Activated T-helper 17 cell treated with anti-CD3 and anti-CD28 coated beads, Interleukin-2, amount 50 U/mL, for 72 hours (primary cell): ENCODE measurements around the gene CEP128. TPM values are rescaled to one million over a fixed set of nuclear protein-coding genes. Genes with fewer than 3 reads are reported as not detected.

ENCODE experiments used
- ATAC-seq: fragments of 150-1000 bp; cut with Tn5 transposase; replicated peaks from 2 replicates; pipeline ENCODE4 v1.10.0; 2021; ENCODE audit warnings: mild to moderate bottlenecking, moderate library complexity
- H3K27ac Mint-ChIP-seq: one replicate; pipeline ENCODE4 v1.8.0; 2022; ENCODE audit warnings: mixed read lengths
- H3K27me3 Mint-ChIP-seq: one replicate; pipeline ENCODE4 v1.8.0; 2022; ENCODE audit warnings: mixed read lengths
- H3K36me3 Mint-ChIP-seq: one replicate; pipeline ENCODE4 v1.8.0; 2022; ENCODE audit warnings: low read depth, mild to moderate bottlenecking, mixed read lengths
- H3K4me1 Mint-ChIP-seq: one replicate; pipeline ENCODE4 v1.8.0; 2022; ENCODE audit warnings: mixed read lengths
- H3K4me3 Mint-ChIP-seq: one replicate; pipeline ENCODE4 v1.8.0; 2022; ENCODE audit warnings: mild to moderate bottlenecking, mixed read lengths
- H3K9me3 Mint-ChIP-seq: one replicate; pipeline ENCODE4 v1.8.0; 2022; ENCODE audit warnings: mixed read lengths
- total RNA-seq, 2 donors: library from RNA; stranded (reverse); gene quantifications; one replicate each; pipeline ENCODE4 v1.2.3, GENCODE V29; 2022

Gene CEP128
- total RNA-seq, 2 donors from 2014 or later: 23.4 to 34.6 TPM

DNA sequence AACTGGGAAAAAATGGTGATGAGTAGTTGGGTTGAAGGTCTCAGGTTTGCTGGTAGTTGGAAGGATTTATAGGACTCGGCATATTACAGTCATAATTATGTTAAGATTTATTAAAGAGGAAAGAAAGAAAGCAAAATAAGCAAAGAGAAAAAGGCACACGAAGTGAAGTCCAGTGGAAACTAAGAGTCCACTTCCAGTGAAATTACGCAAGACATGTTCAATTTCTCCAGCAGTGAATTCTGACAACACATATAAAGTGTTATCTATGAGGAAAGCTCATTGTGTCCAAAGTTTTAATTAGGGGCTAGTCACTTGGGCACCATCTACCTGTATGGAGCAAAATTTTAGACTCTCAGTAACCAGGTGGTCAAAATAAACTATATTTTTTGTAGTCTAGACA is 143.3 kb downstream of the CEP128 start:
- H3K9me3 Mint-ChIP-seq: peaks cover 15% of the 10 kb centered on the region
- no peak overlapping the region for H3K4me3 Mint-ChIP-seq
- peaks cover 18% of the 10 kb centered on the region for H3K36me3 Mint-ChIP-seq
- ATAC-seq: no peak
- no peaks in the 10 kb centered on the region for H3K27me3 Mint-ChIP-seq
- H3K4me1 Mint-ChIP-seq: no peaks in the 10 kb centered on the region
- no peak overlapping the region for H3K27ac Mint-ChIP-seq

DNA sequence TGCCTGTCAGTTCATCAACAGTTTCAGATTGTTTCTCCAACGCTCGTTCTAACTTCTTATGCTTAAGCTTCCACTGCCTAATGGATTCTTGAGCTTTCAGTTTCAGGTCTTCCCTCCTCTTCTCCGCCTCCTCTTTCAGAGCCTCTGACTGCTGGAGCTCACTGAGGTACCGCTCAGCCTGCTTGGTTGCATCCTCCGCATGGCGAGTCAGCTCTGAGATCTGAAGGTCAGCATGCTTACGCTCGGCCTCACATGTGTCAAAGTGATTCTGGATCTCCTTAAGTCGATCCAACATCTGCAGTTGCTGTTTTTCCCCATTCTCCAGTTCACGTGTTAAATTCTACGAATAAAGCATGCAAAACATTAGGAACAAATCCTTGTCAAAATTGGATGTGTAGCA is 148.8 kb downstream of the CEP128 start:
- ATAC-seq: no peak
- Mint-ChIP-seq H3K27ac (no peak overlapping the region), H3K4me1 (no peaks in the 10 kb centered on the region), H3K27me3 (no peaks in the 10 kb centered on the region), H3K9me3 (no peaks in the 10 kb centered on the region), H3K36me3 (peaks cover 17% of the 10 kb centered on the region), H3K4me3 (no peak overlapping the region)

DNA sequence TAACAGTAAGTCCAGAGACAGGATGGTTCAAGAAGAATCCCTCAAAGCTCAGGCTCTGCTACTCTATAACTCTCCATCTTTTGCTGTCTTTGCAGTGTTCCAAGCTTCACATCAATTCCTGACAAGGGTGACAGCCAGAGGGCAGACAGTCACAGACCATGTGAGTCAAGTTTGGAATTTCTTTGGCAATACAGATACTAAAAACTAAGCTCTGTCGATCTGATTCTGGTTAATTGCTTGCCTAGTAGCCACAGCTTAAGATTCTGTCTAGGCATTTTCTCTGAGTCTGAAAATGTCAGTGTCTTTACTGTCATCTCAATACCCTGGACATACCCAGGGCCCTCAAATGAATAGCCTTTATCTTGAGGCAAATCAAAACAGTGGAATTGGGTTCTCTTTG is 153.7 kb downstream of the CEP128 start:
- no peaks in the 10 kb centered on the region for H3K9me3 Mint-ChIP-seq
- no peak overlapping the region for H3K27ac Mint-ChIP-seq
- H3K36me3 Mint-ChIP-seq: peaks cover 23% of the 10 kb centered on the region
- no peak for ATAC-seq
- H3K4me1 Mint-ChIP-seq: no peaks in the 10 kb centered on the region
- no peaks in the 10 kb centered on the region for H3K27me3 Mint-ChIP-seq
- H3K4me3 Mint-ChIP-seq: no peak overlapping the region

DNA sequence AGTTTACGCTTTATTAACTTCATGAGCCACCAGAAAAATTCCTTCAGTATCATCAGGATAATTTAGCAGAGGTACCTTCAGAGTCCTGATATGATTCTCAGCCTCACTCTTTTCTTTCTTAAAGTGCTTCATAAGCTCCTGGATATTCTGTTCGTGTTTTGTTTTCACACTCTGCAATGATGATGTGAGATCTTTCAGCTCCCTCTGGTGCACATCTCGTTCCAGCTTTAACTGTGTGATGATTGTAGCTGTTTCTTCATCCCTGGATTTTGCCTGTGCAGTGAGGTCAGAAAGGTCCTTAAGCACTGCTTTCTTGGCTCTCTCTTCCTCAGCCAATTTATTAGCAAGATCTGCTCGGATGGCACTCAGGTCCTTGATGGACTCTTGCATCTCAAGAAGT is 156.7 kb downstream of the CEP128 start:
- ATAC-seq: no peak
- Mint-ChIP-seq H3K27ac (no peak overlapping the region), H3K4me1 (no peaks in the 10 kb centered on the region), H3K4me3 (no peak overlapping the region), H3K9me3 (no peaks in the 10 kb centered on the region), H3K36me3 (peaks cover 9% of the 10 kb centered on the region), H3K27me3 (no peaks in the 10 kb centered on the region)

DNA sequence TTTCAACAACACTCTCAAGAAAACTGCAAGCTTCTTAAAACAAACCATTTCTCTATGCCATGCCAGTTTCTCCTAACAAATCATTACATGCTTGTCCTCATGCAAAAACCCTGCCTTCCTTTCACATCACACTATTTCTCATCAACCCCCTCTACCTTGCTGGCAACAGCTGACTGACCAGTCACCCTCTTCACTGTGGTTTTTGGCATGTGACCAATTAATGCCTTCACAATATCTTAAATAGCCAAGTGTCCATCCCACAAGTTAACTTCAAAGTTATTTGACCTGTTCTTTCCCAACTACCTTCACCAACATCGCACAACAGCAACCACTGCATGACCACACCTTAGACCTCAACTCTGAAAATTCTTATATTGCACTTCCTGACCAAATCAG is 159.6 kb downstream of the CEP128 start:
- H3K9me3 Mint-ChIP-seq: no peaks in the 10 kb centered on the region
- no peak overlapping the region for H3K4me3 Mint-ChIP-seq
- no peaks in the 10 kb centered on the region for H3K4me1 Mint-ChIP-seq
- no peak for ATAC-seq
- H3K27me3 Mint-ChIP-seq: no peaks in the 10 kb centered on the region
- peaks cover 14% of the 10 kb centered on the region for H3K36me3 Mint-ChIP-seq
- H3K27ac Mint-ChIP-seq: no peak overlapping the region

DNA sequence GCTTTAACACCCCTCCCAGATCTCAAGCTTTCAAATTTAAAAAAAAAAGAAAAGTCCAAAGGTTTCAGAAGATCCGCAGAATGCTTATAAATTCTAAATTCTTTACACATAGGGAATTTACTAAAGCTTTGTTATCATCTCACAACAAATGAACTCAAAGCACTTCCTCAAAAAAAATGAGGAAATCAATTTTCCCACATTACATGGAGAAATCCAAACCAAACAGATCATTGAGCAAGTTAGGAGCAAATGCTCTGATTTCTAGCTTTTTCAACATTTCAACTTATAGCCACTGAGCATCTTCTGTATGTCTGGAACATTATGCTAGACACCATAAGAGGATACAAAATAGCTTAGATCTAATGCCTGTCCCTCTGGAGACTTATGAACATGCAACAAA is 161.0 kb downstream of the CEP128 start:
- no peak overlapping the region for H3K4me3 Mint-ChIP-seq
- no peak overlapping the region for H3K27ac Mint-ChIP-seq
- no peaks in the 10 kb centered on the region for H3K9me3 Mint-ChIP-seq
- ATAC-seq: no peak
- H3K36me3 Mint-ChIP-seq: peaks cover 14% of the 10 kb centered on the region
- H3K27me3 Mint-ChIP-seq: no peaks in the 10 kb centered on the region
- no peaks in the 10 kb centered on the region for H3K4me1 Mint-ChIP-seq

DNA sequence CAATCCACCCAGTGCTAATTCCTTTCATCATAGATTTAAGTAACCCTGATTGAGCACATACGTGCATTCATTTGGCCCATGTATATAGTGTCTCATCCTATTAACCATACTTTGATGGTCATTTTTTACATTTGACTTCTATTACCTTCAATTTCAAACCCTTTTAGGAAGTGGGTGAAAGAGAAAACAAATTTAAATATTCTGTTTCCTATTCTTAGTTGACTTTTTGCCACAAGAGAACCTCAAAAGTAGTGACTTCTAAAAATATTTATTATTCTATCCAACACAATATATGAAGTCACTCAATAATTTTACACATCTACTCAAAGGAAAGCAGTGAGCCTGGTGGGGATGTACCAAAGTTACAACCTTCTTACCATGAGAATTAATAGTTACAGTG is 164.9 kb downstream of the CEP128 start:
- peaks cover 5% of the 10 kb centered on the region for H3K36me3 Mint-ChIP-seq
- no peak overlapping the region for H3K27ac Mint-ChIP-seq
- H3K27me3 Mint-ChIP-seq: no peaks in the 10 kb centered on the region
- no peaks in the 10 kb centered on the region for H3K9me3 Mint-ChIP-seq
- H3K4me3 Mint-ChIP-seq: no peak overlapping the region
- no peak for ATAC-seq
- no peaks in the 10 kb centered on the region for H3K4me1 Mint-ChIP-seq

DNA sequence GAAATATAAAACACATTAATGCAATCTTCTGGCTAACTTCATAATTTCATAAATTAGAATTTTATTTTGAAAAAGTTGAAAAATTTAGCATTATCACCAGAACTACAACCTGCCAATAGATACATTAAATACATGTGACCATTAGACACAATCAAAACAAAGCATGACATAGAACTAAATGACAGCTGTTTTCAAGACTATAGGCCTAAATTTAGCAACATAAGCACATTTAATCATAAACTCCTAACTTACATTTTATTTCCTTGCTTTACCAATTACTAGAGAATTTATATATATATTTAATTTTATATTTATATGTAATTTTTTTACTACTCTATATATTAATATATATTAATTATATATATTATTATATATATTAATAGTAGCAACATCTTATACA is 165.4 kb downstream of the CEP128 start:
- no peak for ATAC-seq
- Mint-ChIP-seq H3K4me3 (no peak overlapping the region), H3K4me1 (no peaks in the 10 kb centered on the region), H3K9me3 (no peaks in the 10 kb centered on the region), H3K36me3 (peaks cover 5% of the 10 kb centered on the region), H3K27me3 (no peaks in the 10 kb centered on the region), H3K27ac (no peak overlapping the region)

DNA sequence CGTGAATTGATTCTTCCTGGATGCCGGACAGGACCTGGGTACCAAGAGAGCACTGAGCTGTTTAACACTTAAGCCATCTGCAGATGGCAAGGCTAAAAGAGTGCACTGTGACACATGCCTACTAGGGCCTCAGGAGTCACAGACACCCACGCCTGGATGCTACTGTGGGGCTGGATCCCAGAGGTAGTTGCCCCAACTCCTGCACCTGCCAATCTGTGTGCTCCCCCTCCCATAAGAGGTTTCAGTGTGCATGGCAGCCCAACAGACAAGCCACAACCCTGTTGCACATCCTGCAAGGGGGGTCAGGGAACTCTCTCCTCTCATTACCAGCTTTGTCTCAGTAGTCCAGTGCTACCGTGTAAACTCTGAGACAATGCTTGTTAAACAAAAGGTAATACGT is 169.0 kb downstream of the CEP128 start:
- Mint-ChIP-seq H3K27ac (no peak overlapping the region), H3K36me3 (no peaks in the 10 kb centered on the region), H3K4me3 (no peak overlapping the region), H3K4me1 (no peaks in the 10 kb centered on the region), H3K27me3 (no peaks in the 10 kb centered on the region), H3K9me3 (no peaks in the 10 kb centered on the region)
- ATAC-seq: no peak

DNA sequence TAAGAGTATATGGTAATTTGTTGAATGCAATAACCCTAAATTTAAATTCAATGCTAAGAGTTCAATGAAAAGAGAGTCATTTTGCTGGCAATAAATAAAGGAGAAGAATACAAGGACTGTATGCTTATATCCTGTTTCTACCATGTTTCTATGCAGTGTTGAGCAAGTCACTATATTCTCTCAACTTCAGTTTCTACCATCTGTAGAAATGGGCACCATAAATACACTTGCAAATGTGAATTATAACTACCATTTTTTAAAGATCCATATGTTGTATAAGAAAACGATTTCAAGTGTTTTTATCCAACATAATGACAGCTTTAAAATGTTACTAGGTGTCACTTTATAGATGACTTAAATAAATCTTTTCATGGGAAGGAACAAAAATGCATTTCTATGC is 170.3 kb downstream of the CEP128 start:
- no peaks in the 10 kb centered on the region for H3K4me1 Mint-ChIP-seq
- H3K9me3 Mint-ChIP-seq: no peaks in the 10 kb centered on the region
- no peaks in the 10 kb centered on the region for H3K36me3 Mint-ChIP-seq
- no peaks in the 10 kb centered on the region for H3K27me3 Mint-ChIP-seq
- no peak for ATAC-seq
- H3K4me3 Mint-ChIP-seq: no peak overlapping the region
- H3K27ac Mint-ChIP-seq: no peak overlapping the region

DNA sequence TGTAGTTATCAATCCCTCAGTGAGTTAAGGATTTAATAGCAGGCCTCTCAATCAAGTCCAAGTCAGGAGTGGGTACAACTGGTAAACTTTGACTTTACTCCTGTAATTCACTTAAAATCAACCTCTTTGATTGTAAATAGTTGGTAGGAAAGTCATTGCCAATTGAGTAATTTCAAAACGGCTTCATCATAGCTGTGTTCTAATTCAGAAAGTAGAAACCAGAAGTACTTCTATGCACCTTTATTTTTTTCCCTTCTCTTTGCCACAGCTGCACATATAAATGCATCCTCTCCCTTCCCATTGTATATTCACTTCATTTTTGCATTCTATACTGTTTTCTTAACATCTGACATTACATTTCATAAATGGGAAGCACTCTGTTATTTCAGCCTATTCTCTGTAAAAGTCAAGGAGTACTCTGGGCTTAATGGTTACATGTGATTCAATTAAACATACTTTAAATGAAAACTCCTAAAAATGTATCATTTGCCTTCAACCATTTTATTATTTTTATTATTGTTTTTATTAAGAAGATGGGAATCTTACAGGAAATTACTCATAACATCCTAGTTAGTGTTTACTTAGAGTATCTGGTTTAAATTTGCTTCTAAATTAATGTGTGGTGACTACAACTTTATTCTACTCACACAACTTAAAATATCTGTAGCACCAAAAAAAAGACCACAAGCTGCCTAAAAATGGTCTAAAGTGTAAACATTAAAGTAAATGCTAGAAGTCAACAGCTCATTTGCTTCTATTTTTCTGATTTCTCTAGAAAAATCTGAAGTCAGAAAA is 171.2 kb downstream of the CEP128 start:
- no peak overlapping the region for H3K4me3 Mint-ChIP-seq
- no peaks in the 10 kb centered on the region for H3K27me3 Mint-ChIP-seq
- H3K36me3 Mint-ChIP-seq: no peaks in the 10 kb centered on the region
- H3K27ac Mint-ChIP-seq: no peak overlapping the region
- no peaks in the 10 kb centered on the region for H3K9me3 Mint-ChIP-seq
- no peaks in the 10 kb centered on the region for H3K4me1 Mint-ChIP-seq
- no peak for ATAC-seq

DNA sequence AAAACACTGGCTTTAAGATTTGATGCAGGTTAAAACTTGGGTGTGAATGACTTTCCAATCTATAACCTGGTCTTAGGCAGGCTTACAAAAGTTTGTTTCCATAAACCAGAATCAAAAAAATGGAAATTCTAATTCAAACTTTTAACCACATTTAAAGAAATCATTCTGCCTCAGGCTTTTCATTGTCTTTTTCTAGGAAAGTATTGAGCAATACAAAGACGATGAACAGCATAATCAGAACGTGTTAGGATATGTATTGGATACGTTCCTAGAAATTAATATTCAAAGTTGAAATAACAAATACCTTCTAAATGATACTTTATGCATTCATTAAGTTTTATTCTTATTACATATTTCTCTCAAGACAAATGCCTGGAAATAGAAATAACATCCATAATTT is 172.9 kb downstream of the CEP128 start:
- Mint-ChIP-seq H3K27me3 (no peaks in the 10 kb centered on the region), H3K4me3 (no peak overlapping the region), H3K4me1 (no peaks in the 10 kb centered on the region), H3K9me3 (no peaks in the 10 kb centered on the region), H3K36me3 (no peaks in the 10 kb centered on the region), H3K27ac (no peak overlapping the region)
- no peak for ATAC-seq

DNA sequence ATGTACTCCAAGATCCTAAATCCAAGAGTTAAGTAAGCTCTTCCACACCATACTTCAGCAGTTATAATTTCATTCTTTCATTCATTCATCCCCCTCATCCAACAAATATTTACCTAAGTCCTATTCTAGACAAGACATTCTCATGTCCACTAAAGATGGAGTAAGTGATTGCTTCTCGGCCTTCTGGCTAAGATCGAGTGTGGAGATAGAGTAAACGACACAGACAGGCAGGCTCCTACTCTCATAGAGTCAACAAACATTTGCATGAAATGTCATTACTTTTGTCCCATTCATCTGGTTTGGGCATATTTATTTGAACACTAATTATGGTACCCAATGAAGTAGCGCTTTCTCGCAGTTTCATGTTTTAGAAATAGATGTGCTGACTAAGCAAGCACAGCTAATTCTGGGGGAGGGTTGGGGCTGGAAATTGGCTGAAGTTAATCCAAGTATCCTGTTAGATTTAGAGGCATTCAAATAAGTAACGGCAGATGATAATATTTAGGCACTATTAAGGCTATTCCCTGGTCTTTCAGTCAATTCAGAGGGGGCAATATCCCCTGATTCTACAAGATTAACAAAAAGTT is 176.5 kb downstream of the CEP128 start:
- ATAC-seq: no peak
- Mint-ChIP-seq H3K27ac (no peak overlapping the region), H3K27me3 (no peaks in the 10 kb centered on the region), H3K36me3 (peaks cover 15% of the 10 kb centered on the region), H3K4me3 (no peak overlapping the region), H3K4me1 (no peaks in the 10 kb centered on the region), H3K9me3 (no peaks in the 10 kb centered on the region)

DNA sequence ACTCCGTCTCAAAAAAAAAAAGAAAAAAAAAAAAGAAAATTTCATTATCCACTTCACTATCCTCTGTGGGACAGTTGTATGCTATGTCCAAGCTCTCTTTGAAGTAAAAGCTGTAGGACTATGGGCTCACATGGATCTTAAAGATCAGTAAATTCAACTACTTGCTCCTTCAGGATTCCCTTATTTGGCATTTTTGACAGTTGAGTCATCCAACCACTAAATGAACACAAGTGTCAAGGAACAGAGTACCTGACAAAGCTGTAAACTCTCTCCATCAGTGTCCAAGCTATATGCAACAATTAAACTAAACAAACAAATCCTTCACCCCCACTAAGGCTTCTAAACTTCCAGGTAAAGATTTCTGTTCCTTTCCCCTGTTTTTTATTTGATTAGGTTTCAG is 177.0 kb downstream of the CEP128 start:
- Mint-ChIP-seq H3K4me1 (no peaks in the 10 kb centered on the region), H3K27me3 (no peaks in the 10 kb centered on the region), H3K9me3 (no peaks in the 10 kb centered on the region), H3K27ac (no peak overlapping the region), H3K36me3 (peaks cover 16% of the 10 kb centered on the region), H3K4me3 (no peak overlapping the region)
- ATAC-seq: no peak

DNA sequence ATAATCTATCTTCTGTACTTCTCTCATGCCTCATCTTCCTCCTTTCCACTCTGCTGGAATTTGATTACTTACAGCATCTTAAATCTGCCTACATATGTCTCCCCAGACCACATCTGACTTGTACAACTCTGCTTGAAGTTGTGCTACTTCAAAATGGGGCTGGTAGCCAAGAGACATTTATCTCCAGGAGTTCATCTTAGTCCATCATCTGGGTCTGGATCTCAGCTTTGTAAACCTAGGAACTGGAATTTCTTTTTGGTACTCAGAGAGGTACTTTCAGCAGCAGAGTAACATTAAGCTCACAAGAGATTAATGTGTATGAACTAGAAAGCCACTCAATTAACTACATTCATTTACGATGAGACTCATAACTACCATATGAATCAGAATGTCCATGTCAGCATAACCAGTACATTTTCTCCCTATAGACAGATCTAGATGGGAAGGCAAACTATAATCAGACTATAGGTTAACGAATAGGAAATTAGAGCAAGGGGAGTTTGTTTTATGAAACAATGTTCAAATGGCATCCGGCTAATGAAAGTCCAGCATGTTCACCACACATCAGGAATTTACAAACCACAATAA is 178.8 kb downstream of the CEP128 start:
- Mint-ChIP-seq H3K9me3 (no peaks in the 10 kb centered on the region), H3K36me3 (peaks cover 16% of the 10 kb centered on the region), H3K4me3 (no peak overlapping the region), H3K27me3 (no peaks in the 10 kb centered on the region), H3K4me1 (no peaks in the 10 kb centered on the region), H3K27ac (no peak overlapping the region)
- ATAC-seq: no peak
